GM19025 (cell line): Measurements from ENCODE around the gene PXN.
"Not testable (repeated sequence)": the region's sequence is repeated elsewhere in the genome, so short reads cannot be mapped to it uniquely, and the experiment has no call there.

Source experiments
- ATAC-seq: cut with Tn5 transposase; IDR thresholded peaks from one replicate; pipeline ENCODE4 v1.9.1; 2021; ENCODE audit warnings: mild to moderate bottlenecking, low read depth, moderate library complexity; ENCODE audit not compliant: unreplicated experiment

PXN gene

GRCh38 chr12:120227233-120228040 is 38.1 kb downstream of the PXN start:
- no peak for ATAC-seq

GRCh38 chr12:120225852-120226640 is 39.5 kb downstream of the PXN start:
- no peak for ATAC-seq

- ATAC-seq: no peak
These were observed 40.4 kb downstream of the PXN start for GRCh38 chr12:120225200-120225558.

- ATAC-seq: no peak
These were observed 41.0 kb downstream of the PXN start for GRCh38 chr12:120224304-120225199.

GRCh38 chr12:120223458-120224303 is 41.8 kb downstream of the PXN start:
- no peak for ATAC-seq

- no peak for ATAC-seq
These were observed 43.2 kb downstream of the PXN start for GRCh38 chr12:120222288-120222832.

GRCh38 chr12:120221576-120221900 is 44.0 kb downstream of the PXN start:
- no peak for ATAC-seq

GRCh38 chr12:120220838-120221575 is 44.5 kb downstream of the PXN start:
- no peak for ATAC-seq

GRCh38 chr12:120218680-120219606 is 46.6 kb downstream of the PXN start:
- no peak for ATAC-seq

GRCh38 chr12:120216742-120217605 is 48.6 kb downstream of the PXN start:
- ATAC-seq: no peak

- ATAC-seq: no peak
These were observed 49.5 kb downstream of the PXN start for GRCh38 chr12:120215766-120216735.

GRCh38 chr12:120215357-120215735 is 50.2 kb downstream of the PXN start:
- no peak for ATAC-seq

GRCh38 chr12:120214626-120215356 is 50.7 kb downstream of the PXN start:
- no peak for ATAC-seq

GRCh38 chr12:120213758-120214157 is 51.8 kb downstream of the PXN start:
- no peak for ATAC-seq

- not testable (repeated sequence) for ATAC-seq
These were observed 52.3 kb downstream of the PXN start for GRCh38 chr12:120213182-120213581.
